Measurements from ENCODE around the gene ANKRD22. TPM values are rescaled to one million over a fixed set of nuclear protein-coding genes. Genes with fewer than 3 reads are reported as not detected.

Gene ANKRD22
- polyA plus RNA-seq, 1 of the 3 experiments (the other 2 are of a cell fraction), result 0.15 TPM

- peaks cover 59% of the 10 kb centered on the region for H3K79me2 ChIP-seq (ENCODE audit: insufficient read depth)
- H3K9me3 ChIP-seq, result no peaks in the 10 kb centered on the region
- POLR2A ChIA-PET, result no interaction called here
- no peaks in the 10 kb centered on the region for H3K9me2 ChIP-seq
- peak overlapping the region; percentile 90 for H3K4me2 ChIP-seq
- no peaks in the 10 kb centered on the region for H3K36me3 ChIP-seq (replicated peaks in 1 of 2; ENCODE audit: control insufficient read depth in 1 of 2, insufficient read depth in 2 of 2, low read length in 1 of 2)
- CTCF ChIA-PET, result interaction anchor here (1.0 to 5.0 kb wide), 6 partner anchors 12 to 105 kb away, joined by 3 to 32 read pairs (median 5); no protein-coding TSS in a partner anchor
- no peak for TF ChIP-seq USF2 (IDR thresholded peaks at IDR 0.05; ENCODE audit: borderline replicate concordance, low read depth, low read length)
- TF ChIP-seq SIN3A (IDR thresholded peaks at IDR 0.05; ENCODE audit: borderline replicate concordance, low read depth, low read length), result no peak
- no peak for TF ChIP-seq TEAD4 (IDR thresholded peaks at IDR 0.05; ENCODE audit: borderline replicate concordance, insufficient read depth)
- no peak for TF ChIP-seq GABPA (IDR thresholded peaks at IDR 0.05; ENCODE audit: low read depth)
- no peak for TF ChIP-seq REST (IDR thresholded peaks at IDR 0.05; ENCODE audit: low read depth, low read length)
- TF ChIP-seq MAX (IDR thresholded peaks at IDR 0.05; ENCODE audit: low read depth), result 0 out of 2 replicates have a peak, but pooled peaks have one; percentile 0
- TF ChIP-seq PBX3 (IDR thresholded peaks at IDR 0.05), result no peak
- 25% methylated on average over 5 of the region's 5 CpGs for WGBS (ENCODE audit: low lambda C conversion rate)
- DNase-seq, result no peak
- peaks cover 27 to 46% of the 10 kb centered on the region in 2 experiments for H3K4me1 ChIP-seq (ENCODE audit: control insufficient read depth in 1 of 2, insufficient read depth in 2 of 2, low read depth in 1 of 2, low read length in 1 of 2)
- peak overlapping the region; percentile 84 for H3K9ac ChIP-seq
- H3F3A ChIP-seq (replicated peaks; ENCODE audit: insufficient read depth), result peaks cover 45% of the 10 kb centered on the region
- H2AFZ ChIP-seq (ENCODE audit: low read depth), result no peak overlapping the region
- H3K27ac ChIP-seq (ENCODE audit: low read depth in 2 of 2, low read length in 1 of 2), result peak overlapping the region; percentile 91 to 96
- no peaks in the 10 kb centered on the region for H4K20me1 ChIP-seq (ENCODE audit: insufficient read depth)
- H3K27me3 ChIP-seq (ENCODE audit: insufficient read depth), result no peaks in the 10 kb centered on the region
- peak overlapping the region; percentile 79 to 89 for H3K4me3 ChIP-seq (ENCODE audit: low read depth in 2 of 2, low read length in 1 of 2)
Measured at GRCh38 chr10:88881922-88882645, 30.4 kb upstream of the ANKRD22 start.

GRCh38 chr10:88881320-88881719 lies 29.7 kb upstream of the ANKRD22 start:
- no peaks in the 10 kb centered on the region for H4K20me1 ChIP-seq (ENCODE audit: insufficient read depth)
- H3K4me2 ChIP-seq, result peak overlapping the region; percentile 90
- H3K9me3 ChIP-seq, result no peaks in the 10 kb centered on the region
- ChIA-PET CTCF (interaction anchor here (1.0 to 5.0 kb wide), 6 partner anchors 11 to 106 kb away, joined by 3 to 32 read pairs (median 5); no protein-coding TSS in a partner anchor), POLR2A (interaction anchor here (2.0 kb wide), 1 partner anchor 52 kb away, joined by 7 read pairs; no protein-coding TSS in a partner anchor)
- H3F3A ChIP-seq (replicated peaks; ENCODE audit: insufficient read depth), result peaks cover 45% of the 10 kb centered on the region
- peak overlapping the region; percentile 57 for H2AFZ ChIP-seq (ENCODE audit: low read depth)
- DNase-seq, result peak; percentile 20
- H3K27me3 ChIP-seq (ENCODE audit: insufficient read depth), result no peaks in the 10 kb centered on the region
- peak overlapping the region; percentile 84 for H3K9ac ChIP-seq
- no peaks in the 10 kb centered on the region for H3K36me3 ChIP-seq (replicated peaks in 1 of 2; ENCODE audit: control insufficient read depth in 1 of 2, insufficient read depth in 2 of 2, low read length in 1 of 2)
- no peaks in the 10 kb centered on the region for H3K9me2 ChIP-seq
- peak overlapping the region; percentile 91 to 96 for H3K27ac ChIP-seq (ENCODE audit: low read depth in 2 of 2, low read length in 1 of 2)
- H3K79me2 ChIP-seq (ENCODE audit: insufficient read depth), result peaks cover 52% of the 10 kb centered on the region
- H3K4me3 ChIP-seq (ENCODE audit: low read depth in 2 of 2, low read length in 1 of 2), result peak overlapping the region; percentile 79 to 89
- H3K4me1 ChIP-seq (ENCODE audit: control insufficient read depth in 1 of 2, insufficient read depth in 2 of 2, low read depth in 1 of 2, low read length in 1 of 2), result peaks cover 21 to 39% of the 10 kb centered on the region in 2 experiments; a peak in 3 of 4 replicates
- 2% methylated on average over 6 of the region's 6 CpGs for WGBS (ENCODE audit: low lambda C conversion rate)
- TF ChIP-seq GATA2 (CRISPR knock-in tag; IDR thresholded peaks at IDR 0.05) (no peak), MAX (IDR thresholded peaks at IDR 0.05; ENCODE audit: low read depth) (peak; percentile 37; the same call in 1 of the 2 replicates), MXI1 (IDR thresholded peaks at IDR 0.05; ENCODE audit: low read depth, low read length) (no peak), CHD2 (IDR thresholded peaks at IDR 0.05; ENCODE audit: low read length, partially characterized antibody) (no peak), JUND (IDR thresholded peaks at IDR 0.05) (no peak), RCOR1 (IDR thresholded peaks at IDR 0.05; ENCODE audit: low read length) (no peak), REST (IDR thresholded peaks at IDR 0.05; ENCODE audit: low read depth, low read length) (no peak), PBX3 (IDR thresholded peaks at IDR 0.05) (peak; percentile 83)

Measured in SK-N-SH (cell line).